Gastrocnemius medialis (tissue), 4 donors: ENCODE measurements around the gene DPYSL4. TPM values are rescaled to one million over a fixed set of nuclear protein-coding genes. Genes with fewer than 3 reads are reported as not detected.

Experiments used
- ATAC-seq, 2 donors: fragments of 150-250 bp; one replicate each; pipeline ENCODE4 v1.9.1; 2016
- DNase-seq, 2 donors: peaks; one replicate each; pipeline ENCODE4 v3.0.0-alpha.2; 2019
- H3K27ac ChIP-seq, 4 donors: fragments of 200-600 bp; sonication (generic); 1 replicate in 1 of 4; 2 replicates in 3 of 4; pipeline ENCODE4 v1.5.1; 2016 to 2018; ENCODE audit warnings: mild to moderate bottlenecking in 2 of 4, moderate library complexity in 1 of 4
- H3K27me3 ChIP-seq, 3 donors: fragments of 200-600 bp; sonication (generic) in 2 of 3; 1 replicate in 1 of 3; 2 replicates in 2 of 3; pipeline versions ENCODE4 v1.5.1 to v1.6.0; 2016 to 2019; ENCODE audit warnings: mild to moderate bottlenecking in 1 of 3, moderate library complexity in 1 of 3
- H3K36me3 ChIP-seq, 2 donors: fragments of 200-600 bp; sonication (generic) in 1 of 2; one replicate each; pipeline ENCODE4 v1.5.1; 2017 to 2018
- H3K4me1 ChIP-seq, 2 donors: fragments of 200-600 bp; sonication (generic) in 1 of 2; one replicate each; pipeline ENCODE4 v1.5.1; 2016 to 2017; ENCODE audit warnings: mild to moderate bottlenecking in 2 of 2
- H3K4me3 ChIP-seq, 4 donors: fragments of 200-600 bp; sonication (generic) in 3 of 4; 1 replicate in 1 of 4; 2 replicates in 3 of 4; pipeline ENCODE4 v1.5.1; 2016 to 2019; ENCODE audit warnings: mild to moderate bottlenecking in 2 of 4
- H3K9me3 ChIP-seq, 3 donors: fragments of 200-600 bp; sonication (generic) in 2 of 3; 1 replicate in 1 of 3; 2 replicates in 2 of 3; pipeline ENCODE4 v1.5.1; 2016 to 2019
- CTCF ChIP-seq, 5 experiments: fragments of 450-650 bp in 3 of 5; fragments of 200-600 bp in 2 of 5; sonication (generic) in 2 of 5; IDR thresholded peaks in 4 of 5; conservative IDR thresholded peaks in 1 of 5; 1 replicate in 4 of 5; 2 replicates in 1 of 5; pipeline ENCODE4 v1.5.1; 2016 to 2019; ENCODE audit warnings: antibody characterized with exemption in 5 of 5, mild to moderate bottlenecking in 3 of 5, moderate library complexity in 3 of 5
- POLR2A ChIP-seq, 2 donors: fragments of 450-650 bp; IDR thresholded peaks; one replicate each; pipeline ENCODE4 v1.6.1; 2017; ENCODE audit warnings: antibody characterized with exemption in 2 of 2, mild to moderate bottlenecking in 2 of 2, moderate library complexity in 2 of 2
- in situ Hi-C, 4 donors: fragments of 200-750 bp; cut with MboI; loops; one replicate each; pipeline versions ENCODE4 v1.15.0 to v1.8.0; 2017; ENCODE audit warnings: low sequenced_read_pairs in 4 of 4
- intact Hi-C: fragments of 100-400 bp; cut with DNase I; formaldehyde crosslinking; loops from one replicate; pipeline ENCODE4 v1.15.1; 2023; ENCODE audit warnings: low total_unique reads
- total RNA-seq, 4 donors: library from RNA; depleted of rRNA; stranded (reverse); fragments of >200 nt; gene quantifications; one replicate each; pipeline versions ENCODE4 v1.1.0 to v1.2.3, GENCODE V29; 2016

DPYSL4 gene
- total RNA-seq, 4 donors from 2014 or later, result 0.29 to 1.3 (median 0.46) TPM

DNA sequence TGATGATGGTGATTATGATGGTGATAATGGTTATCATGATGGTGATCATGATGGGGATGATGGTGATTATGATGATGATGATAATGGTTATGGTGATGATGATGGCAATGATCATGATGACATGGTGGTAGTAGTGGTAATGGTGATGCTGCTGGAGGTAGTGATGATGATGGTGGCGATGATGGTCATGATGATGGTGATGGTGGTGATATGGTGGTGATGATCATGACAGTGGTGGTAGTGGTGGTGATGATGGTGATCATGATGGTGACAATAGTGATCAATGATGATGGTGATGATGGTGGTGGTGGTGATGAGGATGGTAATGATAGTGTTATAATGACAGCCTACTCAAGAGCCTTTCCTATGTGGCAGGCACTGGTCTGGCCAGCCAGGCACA is 31.8 kb upstream of the DPYSL4 start:
- H3K4me1 ChIP-seq, result no peaks in the 10 kb centered on the region
- intact Hi-C loops, result no loop called here

DNA sequence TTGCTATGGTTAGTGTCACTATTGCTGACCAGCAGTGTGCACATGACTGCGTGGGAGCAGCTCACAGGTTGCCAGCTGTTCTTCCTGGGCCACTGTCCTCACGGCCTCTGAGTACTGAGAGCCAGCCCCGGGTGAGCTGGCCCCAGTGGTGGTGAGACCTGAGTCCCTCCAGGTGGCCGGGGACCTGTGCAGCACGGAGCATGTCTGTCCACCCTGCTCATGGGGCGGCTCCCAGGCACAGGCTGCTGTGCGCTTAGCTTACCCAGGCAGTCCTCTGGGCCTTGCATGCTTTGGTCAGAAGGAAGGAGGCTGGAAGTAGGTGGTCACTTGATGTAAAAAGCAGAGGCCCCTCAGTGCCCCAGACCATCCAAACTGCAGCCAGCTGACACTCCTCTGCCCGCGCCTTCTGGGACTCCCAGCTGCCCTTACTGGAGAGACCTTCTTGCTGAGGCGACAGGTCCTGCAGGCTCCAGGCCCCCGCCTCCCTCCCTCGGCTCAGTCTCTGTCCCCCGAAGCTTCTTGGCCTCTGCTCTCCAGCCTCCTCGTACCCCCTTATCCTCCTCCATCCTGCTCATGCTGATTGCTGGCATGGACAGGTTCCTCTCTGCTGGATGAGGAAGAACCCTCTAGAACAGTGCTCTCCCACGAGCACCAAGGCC is 30.9 kb upstream of the DPYSL4 start:
- in situ Hi-C loops, result no loop called here
- intact Hi-C loops, result no loop called here
- Histone ChIP-seq H3K27ac (no peak overlapping the region), H3K4me3 (no peak overlapping the region), H3K4me1 (no peaks in the 10 kb centered on the region), H3K36me3 (no peaks in the 10 kb centered on the region), H3K27me3 (no peaks in the 10 kb centered on the region), H3K9me3 (no peaks in the 10 kb centered on the region)
- no peak for TF ChIP-seq POLR2A (IDR thresholded peaks at IDR 0.05)
- no peak for DNase-seq
- ATAC-seq, result no peak

More for the DNA sequence above, 31.8 kb upstream of the DPYSL4 start:
- Histone ChIP-seq H3K27me3 (no peaks in the 10 kb centered on the region), H3K27ac (no peak overlapping the region), H3K9me3 (no peaks in the 10 kb centered on the region), H3K36me3 (no peaks in the 10 kb centered on the region), H3K4me3 (no peak overlapping the region)
- no peak for ATAC-seq
- no peak for DNase-seq
- TF ChIP-seq CTCF (IDR thresholded peaks at IDR 0.05 in 4 of 5, conservative IDR thresholded peaks at IDR 0.05 in 1 of 5), result no peak
- no peak for TF ChIP-seq POLR2A (IDR thresholded peaks at IDR 0.05)
- in situ Hi-C loops, result no loop called here

GRCh38 chr10:132156382-132156781 is 30.4 kb upstream of the DPYSL4 start:
- Histone ChIP-seq H3K9me3 (no peaks in the 10 kb centered on the region), H3K36me3 (no peaks in the 10 kb centered on the region), H3K27me3 (no peaks in the 10 kb centered on the region), H3K4me3 (no peak overlapping the region), H3K27ac (no peak overlapping the region), H3K4me1 (no peaks in the 10 kb centered on the region)
- TF ChIP-seq CTCF (IDR thresholded peaks at IDR 0.05 in 4 of 5, conservative IDR thresholded peaks at IDR 0.05 in 1 of 5) (no peak), POLR2A (IDR thresholded peaks at IDR 0.05) (no peak)
- intact Hi-C loops (no loop called here), in situ Hi-C loops (no loop called here)
- ATAC-seq, result no peak
- no peak for DNase-seq

- ATAC-seq, result no peak
- peaks cover 0 to 4% of the 10 kb centered on the region in 2 donors for H3K4me1 ChIP-seq
- no peaks in the 10 kb centered on the region for H3K36me3 ChIP-seq
- TF ChIP-seq CTCF (IDR thresholded peaks at IDR 0.05 in 4 of 5, conservative IDR thresholded peaks at IDR 0.05 in 1 of 5), result no peak
- TF ChIP-seq POLR2A (IDR thresholded peaks at IDR 0.05), result no peak
- no peak for DNase-seq
- in situ Hi-C loops, result no loop called here
- H3K27ac ChIP-seq, result no peak overlapping the region
- H3K27me3 ChIP-seq, result no peaks in the 10 kb centered on the region
- H3K9me3 ChIP-seq, result no peaks in the 10 kb centered on the region
- H3K4me3 ChIP-seq, result no peak overlapping the region
- intact Hi-C loops, result no loop called here
Measured at GRCh38 chr10:132157101-132157500, 29.6 kb upstream of the DPYSL4 start.

- Histone ChIP-seq H3K9me3 (no peaks in the 10 kb centered on the region), H3K4me1 (peaks cover 11 to 15% of the 10 kb centered on the region in 2 donors), H3K4me3 (no peak overlapping the region), H3K27ac (no peak overlapping the region), H3K36me3 (no peaks in the 10 kb centered on the region), H3K27me3 (no peaks in the 10 kb centered on the region)
- ATAC-seq (no peak), DNase-seq (no peak)
- in situ Hi-C loops (no loop called here), intact Hi-C loops (no loop called here)
- no peak for TF ChIP-seq CTCF (IDR thresholded peaks at IDR 0.05 in 4 of 5, conservative IDR thresholded peaks at IDR 0.05 in 1 of 5)
- no peak for TF ChIP-seq POLR2A (IDR thresholded peaks at IDR 0.05)
Measured at GRCh38 chr10:132158122-132158741, 28.5 kb upstream of the DPYSL4 start.
